ENCODE results near the gene MSANTD4. TPM values are rescaled to one million over a fixed set of nuclear protein-coding genes. Genes with fewer than 3 reads are reported as not detected.
A peak's percentile ranks its signal among the peaks of the same experiment; 100 is the strongest.

The MSANTD4 gene
- total RNA-seq, 1 donor from 2014 or later = 27.8 TPM

- no peak overlapping the region for H3K27ac Mint-ChIP-seq
- H3K27me3 Mint-ChIP-seq = no peaks in the 10 kb centered on the region
- H3K9me3 Mint-ChIP-seq (ENCODE audit: low read depth) = peaks cover 6% of the 10 kb centered on the region
- DNase-seq (ENCODE audit: low spot score, unreplicated experiment) = no peak
- TF ChIP-seq, protein P1, sequence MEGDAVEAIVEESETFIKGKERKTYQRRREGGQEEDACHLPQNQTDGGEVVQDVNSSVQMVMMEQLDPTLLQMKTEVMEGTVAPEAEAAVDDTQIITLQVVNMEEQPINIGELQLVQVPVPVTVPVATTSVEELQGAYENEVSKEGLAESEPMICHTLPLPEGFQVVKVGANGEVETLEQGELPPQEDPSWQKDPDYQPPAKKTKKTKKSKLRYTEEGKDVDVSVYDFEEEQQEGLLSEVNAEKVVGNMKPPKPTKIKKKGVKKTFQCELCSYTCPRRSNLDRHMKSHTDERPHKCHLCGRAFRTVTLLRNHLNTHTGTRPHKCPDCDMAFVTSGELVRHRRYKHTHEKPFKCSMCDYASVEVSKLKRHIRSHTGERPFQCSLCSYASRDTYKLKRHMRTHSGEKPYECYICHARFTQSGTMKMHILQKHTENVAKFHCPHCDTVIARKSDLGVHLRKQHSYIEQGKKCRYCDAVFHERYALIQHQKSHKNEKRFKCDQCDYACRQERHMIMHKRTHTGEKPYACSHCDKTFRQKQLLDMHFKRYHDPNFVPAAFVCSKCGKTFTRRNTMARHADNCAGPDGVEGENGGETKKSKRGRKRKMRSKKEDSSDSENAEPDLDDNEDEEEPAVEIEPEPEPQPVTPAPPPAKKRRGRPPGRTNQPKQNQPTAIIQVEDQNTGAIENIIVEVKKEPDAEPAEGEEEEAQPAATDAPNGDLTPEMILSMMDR (IDR thresholded peaks at IDR 0.05; ENCODE audit: unreplicated experiment) = no peak
- peaks cover 14% of the 10 kb centered on the region for H3K4me1 Mint-ChIP-seq (ENCODE audit: low read depth)
- no peaks in the 10 kb centered on the region for H3K36me3 Mint-ChIP-seq (ENCODE audit: insufficient read depth)
- H3K4me3 Mint-ChIP-seq (ENCODE audit: low read depth) = no peak overlapping the region
Observed at GRCh38 chr11:106032861-106033260, 10.8 kb upstream of the MSANTD4 start.

DNA sequence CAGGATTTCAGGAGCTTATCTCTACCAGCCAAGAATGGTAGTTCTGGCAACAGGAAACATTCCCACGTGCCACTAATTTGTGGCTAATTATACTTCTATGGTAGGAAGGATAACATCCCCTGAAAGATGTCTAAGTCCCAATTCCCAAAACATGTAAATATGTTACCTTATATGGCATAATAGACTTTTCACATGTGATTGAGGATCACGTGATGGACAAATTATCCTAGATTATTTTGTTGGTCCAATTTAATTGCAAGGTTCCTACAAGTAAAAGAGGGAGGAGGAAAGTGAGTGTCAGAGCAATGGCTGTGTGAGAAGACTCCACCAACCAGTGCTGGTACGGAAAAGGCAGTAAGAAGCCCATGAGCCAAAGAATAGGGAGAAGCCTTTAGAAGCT, 9.9 kb upstream of the MSANTD4 start:
- TF ChIP-seq, protein P1 (IDR thresholded peaks at IDR 0.05; ENCODE audit: unreplicated experiment) = no peak
- no peaks in the 10 kb centered on the region for H3K27me3 Mint-ChIP-seq
- H3K27ac Mint-ChIP-seq = no peak overlapping the region
- no peak overlapping the region for H3K4me3 Mint-ChIP-seq (ENCODE audit: low read depth)
- no peaks in the 10 kb centered on the region for H3K36me3 Mint-ChIP-seq (ENCODE audit: insufficient read depth)
- peaks cover 14% of the 10 kb centered on the region for H3K4me1 Mint-ChIP-seq (ENCODE audit: low read depth)
- H3K9me3 Mint-ChIP-seq (ENCODE audit: low read depth) = peaks cover 12% of the 10 kb centered on the region
- DNase-seq (ENCODE audit: low spot score, unreplicated experiment) = no peak

- Mint-ChIP-seq H3K27ac (no peak overlapping the region), H3K4me3 (ENCODE audit: low read depth) (no peak overlapping the region), H3K36me3 (ENCODE audit: insufficient read depth) (no peaks in the 10 kb centered on the region), H3K4me1 (ENCODE audit: low read depth) (peaks cover 14% of the 10 kb centered on the region), H3K9me3 (ENCODE audit: low read depth) (peaks cover 12% of the 10 kb centered on the region), H3K27me3 (no peaks in the 10 kb centered on the region)
- no peak for DNase-seq (ENCODE audit: low spot score, unreplicated experiment)
- TF ChIP-seq, protein P1 (IDR thresholded peaks at IDR 0.05; ENCODE audit: unreplicated experiment) = no peak
Observed at GRCh38 chr11:106031202-106031810, 9.3 kb upstream of the MSANTD4 start.

DNA sequence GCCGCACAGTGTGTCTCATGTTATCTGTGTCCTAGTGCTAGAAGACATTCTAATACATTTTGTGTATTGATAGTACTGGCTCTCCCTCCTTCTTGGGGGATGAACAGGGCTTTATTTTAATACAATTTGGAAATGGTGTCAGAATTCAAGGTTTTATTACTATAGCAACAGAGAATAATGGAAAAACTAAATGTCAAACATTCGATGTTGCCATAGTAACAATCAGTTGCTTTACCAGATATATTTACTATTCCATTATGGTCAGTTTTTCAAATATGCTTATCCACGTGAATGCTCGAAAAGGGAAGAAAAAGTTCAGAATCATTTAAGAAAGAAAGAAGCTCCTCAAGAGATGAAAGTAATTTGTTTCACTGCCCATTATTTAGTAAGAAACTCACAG, 8.6 kb upstream of the MSANTD4 start:
- Mint-ChIP-seq H3K4me1 (ENCODE audit: low read depth) (peaks cover 14% of the 10 kb centered on the region), H3K27me3 (no peaks in the 10 kb centered on the region), H3K9me3 (ENCODE audit: low read depth) (peaks cover 12% of the 10 kb centered on the region), H3K4me3 (ENCODE audit: low read depth) (no peak overlapping the region), H3K27ac (peak overlapping the region; percentile 27), H3K36me3 (ENCODE audit: insufficient read depth) (no peaks in the 10 kb centered on the region)
- TF ChIP-seq, protein P1 (IDR thresholded peaks at IDR 0.05; ENCODE audit: unreplicated experiment) = no peak
- DNase-seq (ENCODE audit: low spot score, unreplicated experiment) = no peak

GRCh38 chr11:106022795-106023275, 795 bp upstream of the MSANTD4 start:
- H3K27ac Mint-ChIP-seq = peak overlapping the region; percentile 96
- H3K9me3 Mint-ChIP-seq (ENCODE audit: low read depth) = peaks cover 9% of the 10 kb centered on the region
- TF ChIP-seq, protein P1 (IDR thresholded peaks at IDR 0.05; ENCODE audit: unreplicated experiment) = no peak
- peaks cover 5% of the 10 kb centered on the region for H3K36me3 Mint-ChIP-seq (ENCODE audit: insufficient read depth)
- no peaks in the 10 kb centered on the region for H3K27me3 Mint-ChIP-seq
- H3K4me1 Mint-ChIP-seq (ENCODE audit: low read depth) = peaks cover 26% of the 10 kb centered on the region
- peak overlapping the region; percentile 93 for H3K4me3 Mint-ChIP-seq (ENCODE audit: low read depth)
- DNase-seq (ENCODE audit: low spot score, unreplicated experiment) = no peak

Measured in progenitor cell of endocrine pancreas (in vitro differentiated cells).